Measurements from ENCODE around the gene MAD1L1. TPM values are rescaled to one million over a fixed set of nuclear protein-coding genes. Genes with fewer than 3 reads are reported as not detected.

The MAD1L1 gene
- total and polyA plus RNA-seq, 2 of the 13 experiments (the other 11 are each of a cell fraction or from before 2014, with no cell fraction given) = 17.4 to 64.7 TPM

- no CpG with 5 or more reads among the region's 29 CpGs for WGBS (ENCODE audit: low lambda C conversion rate)
- no peaks in the 10 kb centered on the region for H3K79me2 ChIP-seq (ENCODE audit: insufficient read depth, low read length)
- no peaks in the 10 kb centered on the region for H4K20me1 ChIP-seq (ENCODE audit: insufficient read depth, low read length)
- no peak for FAIRE-seq
- H3K36me3 ChIP-seq (replicated peaks in 1 of 2; ENCODE audit: control insufficient read depth in 1 of 2, insufficient read depth in 2 of 2, low read length in 2 of 2) = peaks cover 1 to 13% of the 10 kb centered on the region in 2 experiments; a peak in 3 of 5 replicates
- H3K27ac ChIP-seq (ENCODE audit: extremely low read length, insufficient read depth, low read length) = no peak overlapping the region
- H3K4me1 ChIP-seq (ENCODE audit: insufficient read depth, low read length) = no peaks in the 10 kb centered on the region
- ChIA-PET POLR2A (no interaction called here), CTCF (ENCODE audit: low intra/inter-chr PET ratio, low total read pairs) (no interaction called here)
- H3K4me3 ChIP-seq (replicated peaks in 1 of 3; ENCODE audit: insufficient read depth in 1 of 3, low read depth in 2 of 3, low read length in 3 of 3) = no peak overlapping the region
- TF ChIP-seq ZNF768 (CRISPR knock-in tag; IDR thresholded peaks at IDR 0.05) = peak; percentile 63; the same call in 1 of the 2 replicates
- no peak for TF ChIP-seq ZNF18 (CRISPR knock-in tag; IDR thresholded peaks at IDR 0.05; ENCODE audit: insufficient replicate concordance)
- no peak for DNase-seq (ENCODE audit: low spot score)
- no peaks in the 10 kb centered on the region for H3K27me3 ChIP-seq (ENCODE audit: control insufficient read depth in 1 of 2, insufficient read depth in 2 of 2, low read length in 2 of 2)
- H3K9ac ChIP-seq (ENCODE audit: insufficient read depth, low read depth, low read length) = no peak overlapping the region
- H3K4me2 ChIP-seq (ENCODE audit: low read depth, low read length) = no peak overlapping the region
- intact Hi-C loops (cut with micrococcal nuclease; ENCODE audit: unreplicated experiment) = no loop called here
- no peaks in the 10 kb centered on the region for H3K9me3 ChIP-seq (ENCODE audit: low read length)
- in situ Hi-C loops (cut with HindIII; ENCODE audit: extremely low pct_ligation_motif_present, low pct_unique_long_range_greater_than_20kb) = no loop called here
- no peak for ATAC-seq
- no TSS peak for BruUV-seq (replicated peaks)
- no peak overlapping the region for H2AFZ ChIP-seq (ENCODE audit: low read length)
Observed at GRCh38 chr7:1936531-1937251, 296.1 kb downstream of the MAD1L1 start.

GRCh38 chr7:1936006-1936310 lies 296.8 kb downstream of the MAD1L1 start:
- Histone ChIP-seq H3K4me2 (ENCODE audit: low read depth, low read length) (no peak overlapping the region), H3K4me3 (replicated peaks in 1 of 3; ENCODE audit: insufficient read depth in 1 of 3, low read depth in 2 of 3, low read length in 3 of 3) (no peak overlapping the region), H2AFZ (ENCODE audit: low read length) (no peak overlapping the region), H3K9me3 (ENCODE audit: low read length) (no peaks in the 10 kb centered on the region), H3K4me1 (ENCODE audit: insufficient read depth, low read length) (no peaks in the 10 kb centered on the region), H3K27ac (ENCODE audit: extremely low read length, insufficient read depth, low read length) (no peak overlapping the region), H3K9ac (ENCODE audit: insufficient read depth, low read depth, low read length) (no peak overlapping the region), H3K36me3 (replicated peaks in 1 of 2; ENCODE audit: control insufficient read depth in 1 of 2, insufficient read depth in 2 of 2, low read length in 2 of 2) (peaks cover 1 to 14% of the 10 kb centered on the region in 2 experiments; a peak in 3 of 5 replicates), H4K20me1 (ENCODE audit: insufficient read depth, low read length) (no peaks in the 10 kb centered on the region), H3K79me2 (ENCODE audit: insufficient read depth, low read length) (no peaks in the 10 kb centered on the region), H3K27me3 (ENCODE audit: control insufficient read depth in 1 of 2, insufficient read depth in 2 of 2, low read length in 2 of 2) (no peaks in the 10 kb centered on the region)
- FAIRE-seq (no peak), ATAC-seq (no peak), DNase-seq (ENCODE audit: low spot score) (no peak)
- intact Hi-C loops (cut with micrococcal nuclease; ENCODE audit: unreplicated experiment) (no loop called here), in situ Hi-C loops (cut with HindIII; ENCODE audit: extremely low pct_ligation_motif_present, low pct_unique_long_range_greater_than_20kb) (no loop called here)
- 100% methylated on average over 5 of the region's 8 CpGs for WGBS (ENCODE audit: low lambda C conversion rate)
- no TSS peak for BruUV-seq (replicated peaks)
- ChIA-PET CTCF (ENCODE audit: low intra/inter-chr PET ratio, low total read pairs) (no interaction called here), POLR2A (no interaction called here)
- TF ChIP-seq ZNF616 (CRISPR knock-in tag; IDR thresholded peaks at IDR 0.05; ENCODE audit: low read depth) = no peak
- no peak for TF ChIP-seq MATR3 (CRISPR knock-in tag; IDR thresholded peaks at IDR 0.05)
- TF ChIP-seq GTF3A (CRISPR knock-in tag; conservative IDR thresholded peaks at IDR 0.05) = no peak
- no peak for TF ChIP-seq ZNF432 (CRISPR knock-in tag; IDR thresholded peaks at IDR 0.05; ENCODE audit: borderline replicate concordance)
- no peak for TF ChIP-seq CHD2 (IDR thresholded peaks at IDR 0.05; ENCODE audit: low read depth, low read length)
- no peak for TF ChIP-seq PAF1 (CRISPR knock-in tag; IDR thresholded peaks at IDR 0.05)
- TF ChIP-seq HNF4A (CRISPR knock-in tag; IDR thresholded peaks at IDR 0.05) = no peak
- no peak for TF ChIP-seq ZMAT3 (CRISPR knock-in tag; conservative IDR thresholded peaks at IDR 0.05)
- no peak for TF ChIP-seq ZNF724P (CRISPR knock-in tag; IDR thresholded peaks at IDR 0.05; ENCODE audit: borderline replicate concordance)

All from HepG2 (cell line).